HG03442 (cell line): Measurements from ENCODE around the gene APP.
A peak's percentile ranks its signal among the peaks of the same experiment; 100 is the strongest.

Source experiments
- ATAC-seq: cut with Tn5 transposase; IDR thresholded peaks from one replicate; pipeline ENCODE4 v1.9.1; 2021; ENCODE audit warnings: mild to moderate bottlenecking, moderate library complexity; ENCODE audit not compliant: unreplicated experiment

The APP gene

DNA sequence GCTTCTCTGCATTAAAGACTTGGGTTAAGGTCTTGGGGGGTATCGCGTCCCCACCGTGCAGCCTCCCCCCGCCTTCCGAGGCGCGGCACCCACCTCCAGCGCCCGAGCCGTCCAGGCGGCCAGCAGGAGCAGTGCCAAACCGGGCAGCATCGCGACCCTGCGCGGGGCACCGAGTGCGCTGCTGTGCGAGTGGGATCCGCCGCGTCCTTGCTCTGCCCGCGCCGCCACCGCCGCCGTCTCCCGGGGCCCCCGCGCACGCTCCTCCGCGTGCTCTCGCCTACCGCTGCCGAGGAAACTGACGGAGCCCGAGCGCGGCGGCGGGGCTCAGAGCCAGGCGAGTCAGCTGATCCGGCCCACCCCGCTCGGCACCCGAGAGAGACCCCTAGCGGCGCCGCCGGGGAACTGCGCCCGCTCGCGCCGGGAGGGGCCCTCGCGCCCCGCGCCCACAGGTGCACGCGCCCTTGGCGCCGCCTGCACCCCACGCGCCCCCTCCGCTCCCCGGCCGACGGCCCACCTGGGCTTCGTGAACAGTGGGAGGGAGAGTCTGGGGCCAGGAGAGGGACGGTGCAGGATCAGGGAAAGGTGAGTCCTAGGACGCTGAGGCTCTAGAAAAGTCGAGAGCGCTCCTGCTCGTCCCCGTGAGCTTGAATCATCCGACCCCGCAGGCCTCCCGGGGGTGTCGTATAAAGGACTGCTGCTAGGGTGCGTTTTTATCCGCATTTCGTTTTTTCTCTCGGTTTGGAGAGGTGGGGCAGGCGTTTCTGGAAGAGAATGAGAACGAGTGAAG, at the start of gene APP:
Gene APP, minus strand, starts transcription at position 300 of the 787 bp plus-strand sequence. Its CDS starts 150 bp downstream, at position 150.
- peak; percentile 65 for ATAC-seq

DNA sequence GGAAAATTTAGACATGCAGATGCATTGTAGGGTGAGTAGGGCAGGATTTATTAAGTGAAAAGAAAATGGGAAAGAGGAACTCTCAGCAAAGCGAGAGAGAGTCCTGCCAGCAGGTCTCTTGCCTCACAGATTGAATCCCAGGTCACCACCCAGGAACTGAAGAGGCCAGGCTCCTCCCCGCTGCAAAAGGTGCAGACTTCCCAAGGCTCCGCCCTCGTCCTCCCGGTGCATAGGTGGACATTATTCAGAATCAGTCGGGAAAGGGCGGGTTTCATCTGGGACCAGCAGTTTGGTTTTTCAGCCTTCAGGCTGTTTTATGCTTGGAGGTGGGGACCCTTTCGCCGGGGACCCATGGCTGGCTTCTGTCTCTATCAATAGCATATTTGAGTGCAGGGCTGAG, 41.6 kb upstream of the APP start:
- ATAC-seq = no peak

DNA sequence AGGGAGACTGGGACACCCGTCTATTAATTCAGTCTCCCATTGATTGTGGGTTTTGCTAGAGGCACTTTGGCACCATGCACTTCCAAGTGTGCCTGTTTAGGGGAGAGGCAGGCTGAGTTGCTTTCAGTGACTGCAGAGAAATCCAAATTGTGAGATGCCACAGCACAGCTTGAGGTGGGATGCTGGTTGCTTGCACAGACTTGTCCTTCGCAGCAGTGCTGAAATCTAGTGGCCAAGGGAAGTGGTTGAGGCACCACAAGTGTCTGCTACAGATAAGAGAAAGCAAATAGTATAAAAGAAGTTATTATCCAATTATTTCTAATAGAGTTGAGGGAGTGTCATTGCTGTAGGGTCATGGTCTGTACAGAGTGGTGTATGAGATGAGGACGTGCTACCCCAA, 40.0 kb upstream of the APP start:
- no peak for ATAC-seq

DNA sequence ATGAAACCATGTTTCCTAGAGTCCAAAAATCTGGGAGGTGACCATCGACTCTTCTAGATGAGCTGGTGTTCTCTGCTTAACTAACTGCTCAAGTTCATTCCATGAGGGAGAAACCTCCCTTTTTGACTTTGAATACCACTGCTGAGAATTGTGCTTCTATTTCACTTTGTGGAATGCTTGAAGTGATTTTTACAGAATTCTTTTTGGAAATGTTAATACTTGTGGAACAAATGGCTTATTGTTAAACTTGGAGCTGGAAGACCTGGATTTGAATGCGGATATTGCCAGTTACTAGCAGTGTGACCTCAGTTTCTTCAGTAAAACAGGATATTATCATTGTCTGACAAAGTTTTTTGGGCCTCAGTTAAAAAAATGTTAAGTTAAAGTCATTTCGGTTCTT, 36.5 kb upstream of the APP start:
- ATAC-seq = no peak

DNA sequence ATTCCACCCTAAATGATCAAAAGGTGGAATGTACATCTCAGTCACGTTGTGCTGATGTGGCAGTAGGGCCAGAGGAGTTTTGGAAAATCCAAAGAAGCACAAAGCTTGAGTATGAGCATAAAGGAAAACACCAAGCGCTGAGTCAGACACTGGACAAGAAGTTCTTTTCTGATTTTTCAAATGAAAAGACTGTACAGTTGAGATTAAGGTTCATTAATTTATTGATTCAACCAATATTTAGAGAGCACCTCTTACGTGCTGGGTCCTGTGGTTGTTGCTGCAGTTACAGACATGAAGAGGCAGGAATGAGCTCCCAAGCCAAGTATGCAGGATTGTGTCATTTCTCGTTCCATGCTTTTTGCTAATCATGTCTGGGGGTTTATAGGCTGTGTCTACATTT, 28.9 kb upstream of the APP start:
- no peak for ATAC-seq

DNA sequence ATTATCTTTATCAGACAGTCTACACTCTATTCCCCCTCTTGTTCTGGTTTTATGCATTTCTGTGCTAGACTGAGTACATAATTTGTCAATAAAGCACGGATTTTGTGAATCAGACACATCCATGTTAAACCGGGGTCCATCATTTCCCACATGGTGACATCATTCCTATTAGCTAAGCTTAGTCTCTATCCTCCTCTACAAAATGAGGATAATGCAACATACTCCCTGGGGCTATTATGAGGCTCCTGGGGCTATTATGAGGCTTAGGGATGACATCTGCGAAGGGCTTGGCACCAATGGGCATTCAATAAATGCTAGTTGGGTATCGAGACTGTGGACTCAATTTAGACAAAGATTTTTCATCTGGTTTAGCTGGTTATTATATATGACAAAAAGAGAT, 25.1 kb upstream of the APP start:
- ATAC-seq = no peak

DNA sequence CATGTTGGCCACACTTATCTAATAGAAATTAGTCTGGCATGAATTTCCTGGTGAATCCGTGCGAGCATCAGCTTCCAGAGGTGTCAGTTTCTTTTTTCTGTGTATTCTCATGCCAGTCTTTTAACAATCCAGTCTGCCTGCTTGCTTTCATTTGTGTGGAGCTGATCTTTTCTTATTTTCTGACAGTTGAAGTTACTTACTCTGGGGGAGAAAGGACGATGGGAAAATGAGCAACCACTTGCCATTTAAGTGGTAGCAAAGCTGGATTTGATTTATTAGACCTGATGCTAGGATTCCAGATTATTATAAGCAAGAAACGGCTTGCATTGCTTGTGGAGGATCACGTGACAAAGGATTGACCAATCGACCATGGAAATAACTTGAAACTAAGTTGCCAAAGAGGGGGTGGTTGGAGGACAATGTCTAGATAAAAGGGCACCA, 24.3 kb upstream of the APP start:
- no peak for ATAC-seq

DNA sequence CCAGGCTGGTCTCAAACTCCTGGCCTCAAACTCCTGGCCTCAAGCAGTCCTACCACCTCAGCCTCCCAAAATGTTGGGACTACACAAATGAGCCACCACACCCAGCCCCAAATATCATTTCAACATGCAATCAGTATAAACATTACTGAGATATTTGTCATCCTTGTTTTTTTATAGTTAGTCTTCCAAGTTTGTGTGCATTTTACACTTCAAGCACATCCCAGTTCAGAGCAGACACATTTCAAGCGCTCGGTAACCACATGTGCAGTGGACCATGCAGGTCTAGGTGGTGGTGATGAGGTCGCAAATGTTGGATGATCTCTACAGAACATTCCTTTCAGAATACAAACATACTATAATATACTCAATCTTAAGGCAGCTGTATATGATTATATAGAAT, 23.8 kb upstream of the APP start:
- ATAC-seq = no peak

DNA sequence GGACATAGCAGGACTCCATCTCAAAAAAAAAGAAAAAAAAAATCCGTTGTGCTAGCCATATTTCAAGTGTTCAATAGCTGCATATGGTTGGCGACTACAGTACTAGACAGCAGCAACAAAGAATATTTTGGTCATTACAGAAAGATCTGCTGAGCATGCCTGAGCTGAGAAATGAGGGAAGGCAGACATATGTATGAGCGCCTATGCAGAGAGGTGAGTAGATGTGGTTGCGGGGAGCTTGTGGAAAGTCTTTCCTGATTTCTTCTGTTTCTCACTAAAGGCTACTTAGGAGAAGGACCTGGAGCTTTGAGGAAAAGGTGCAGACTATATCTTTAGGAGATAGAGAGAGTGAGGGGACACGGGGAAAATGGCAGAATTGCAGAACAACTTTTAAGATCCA, 21.0 kb upstream of the APP start:
- no peak for ATAC-seq

DNA sequence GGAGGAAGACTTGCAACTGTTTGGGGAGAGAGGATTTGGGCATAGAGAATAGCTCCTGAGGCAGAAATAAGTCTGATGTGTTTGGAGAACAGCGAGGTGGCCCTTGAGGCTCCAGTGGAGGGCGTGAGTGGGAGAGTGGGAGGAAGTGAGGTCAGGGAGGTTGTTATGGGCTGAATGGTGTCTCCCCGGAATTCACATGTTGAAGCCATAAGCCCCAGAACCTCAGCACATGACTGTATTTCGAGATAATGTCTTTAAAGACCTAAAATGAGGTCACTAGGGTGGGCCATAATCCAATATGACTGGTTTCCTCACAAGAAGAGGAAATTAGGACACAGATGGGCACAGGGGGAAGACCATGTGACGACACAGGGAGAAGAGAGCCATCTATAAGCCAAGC, 17.9 kb upstream of the APP start:
- ATAC-seq = no peak

DNA sequence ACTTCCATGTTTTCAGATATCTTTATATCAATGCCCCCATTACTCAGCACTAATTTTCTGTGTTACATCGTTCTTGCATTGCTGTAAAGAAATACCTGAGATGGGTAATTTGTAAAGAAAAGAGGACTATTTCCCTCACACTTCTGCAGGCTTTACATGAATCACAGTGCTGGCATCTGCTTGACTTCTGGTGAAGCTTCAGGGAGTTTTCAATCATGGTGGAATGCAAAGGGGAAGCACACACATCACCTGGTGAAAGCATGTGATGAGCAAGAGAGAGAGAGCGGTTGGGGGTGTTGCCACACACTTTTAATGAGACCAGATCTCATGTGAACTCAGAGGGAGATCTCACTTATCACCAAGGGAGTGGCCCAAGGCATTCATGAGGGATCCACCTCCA, 14.9 kb upstream of the APP start:
- ATAC-seq = no peak

DNA sequence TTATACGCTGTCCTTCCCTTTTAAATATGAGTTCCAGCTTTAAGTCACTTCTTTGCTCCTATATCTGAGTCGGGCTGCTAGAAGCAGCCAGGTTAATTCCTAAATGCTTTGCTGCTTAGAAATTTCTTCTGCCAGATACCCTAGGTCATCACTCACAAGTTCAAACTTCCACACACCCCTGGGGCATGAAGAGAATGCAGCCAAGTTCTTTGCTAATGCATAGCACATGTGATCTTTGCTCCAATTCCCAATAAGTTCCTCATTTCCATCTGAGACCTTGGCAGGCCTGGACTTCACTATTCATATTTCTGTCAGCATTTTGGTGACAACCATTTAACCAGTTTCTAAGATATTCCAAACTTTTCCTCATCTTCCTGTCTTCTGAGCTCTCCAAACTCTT, 14.5 kb upstream of the APP start:
- no peak for ATAC-seq

DNA sequence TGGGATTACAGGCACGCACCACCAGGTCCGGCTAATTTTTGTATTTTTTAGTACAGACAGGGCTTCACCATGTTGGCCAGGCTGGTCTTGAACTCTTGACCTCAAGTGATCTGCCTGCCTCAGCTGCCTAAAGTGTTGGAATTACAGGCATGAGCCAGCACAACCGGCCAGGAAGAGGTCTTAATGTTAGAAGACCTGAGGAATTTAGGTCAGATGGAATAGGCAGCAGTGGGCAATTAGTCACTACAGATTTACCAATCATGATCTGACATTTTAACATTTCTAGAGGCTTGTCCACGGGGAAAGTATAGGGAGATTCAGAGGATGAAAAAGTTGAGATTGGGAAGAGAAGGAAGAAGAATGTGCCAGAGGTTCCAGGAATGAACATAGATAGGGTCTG, 8.9 kb upstream of the APP start:
- ATAC-seq = no peak

DNA sequence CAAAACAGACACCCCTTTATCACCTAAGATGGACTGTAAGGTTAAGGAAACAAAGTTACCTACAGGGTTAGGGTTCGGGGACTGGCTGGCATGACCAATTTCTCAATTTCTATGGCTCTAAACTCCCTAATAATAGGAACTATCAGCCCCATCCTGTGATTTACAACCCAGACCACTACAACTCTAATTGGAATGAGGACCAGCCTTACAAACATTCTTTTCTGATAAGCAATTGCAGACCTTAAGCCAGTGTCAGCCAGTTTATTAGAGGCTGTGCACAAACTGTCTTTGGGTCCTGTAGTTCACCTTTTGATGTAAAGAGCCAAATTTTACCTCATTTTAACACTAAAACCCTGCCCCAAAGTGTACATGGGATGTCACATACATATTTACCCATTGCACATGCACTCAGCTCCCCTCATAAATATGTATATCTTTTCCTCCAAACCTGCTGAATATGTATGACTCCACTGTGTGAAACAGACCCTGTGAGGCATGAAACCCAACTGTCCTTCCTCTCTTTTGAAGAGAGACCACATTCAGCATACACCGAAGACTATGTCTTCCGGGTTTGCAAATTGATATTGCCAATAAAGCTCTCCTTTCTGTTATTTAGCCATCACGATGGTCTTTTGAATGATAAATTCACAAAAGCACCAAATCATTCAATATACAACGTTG, 7.3 kb upstream of the APP start:
- ATAC-seq = peak; percentile 83

DNA sequence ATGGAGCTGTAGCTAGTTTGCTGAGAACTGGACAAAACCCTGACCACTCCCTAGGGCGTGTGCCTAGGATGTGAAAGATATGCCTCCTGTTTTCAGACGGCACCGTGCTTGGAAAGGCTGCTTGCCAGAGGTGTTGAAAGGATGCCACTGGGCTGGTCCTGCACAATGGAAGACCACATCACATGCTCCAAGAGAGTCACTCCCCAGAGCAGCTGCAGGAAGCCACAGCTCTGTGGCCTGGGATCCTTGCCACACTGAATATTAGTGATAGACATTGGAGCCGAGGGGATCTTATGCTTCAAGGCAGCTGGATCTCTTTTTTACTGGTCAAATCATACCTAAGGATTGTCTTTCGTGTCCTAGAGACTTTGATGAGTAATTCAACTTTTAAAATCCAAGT, 6.6 kb upstream of the APP start:
- ATAC-seq = no peak

DNA sequence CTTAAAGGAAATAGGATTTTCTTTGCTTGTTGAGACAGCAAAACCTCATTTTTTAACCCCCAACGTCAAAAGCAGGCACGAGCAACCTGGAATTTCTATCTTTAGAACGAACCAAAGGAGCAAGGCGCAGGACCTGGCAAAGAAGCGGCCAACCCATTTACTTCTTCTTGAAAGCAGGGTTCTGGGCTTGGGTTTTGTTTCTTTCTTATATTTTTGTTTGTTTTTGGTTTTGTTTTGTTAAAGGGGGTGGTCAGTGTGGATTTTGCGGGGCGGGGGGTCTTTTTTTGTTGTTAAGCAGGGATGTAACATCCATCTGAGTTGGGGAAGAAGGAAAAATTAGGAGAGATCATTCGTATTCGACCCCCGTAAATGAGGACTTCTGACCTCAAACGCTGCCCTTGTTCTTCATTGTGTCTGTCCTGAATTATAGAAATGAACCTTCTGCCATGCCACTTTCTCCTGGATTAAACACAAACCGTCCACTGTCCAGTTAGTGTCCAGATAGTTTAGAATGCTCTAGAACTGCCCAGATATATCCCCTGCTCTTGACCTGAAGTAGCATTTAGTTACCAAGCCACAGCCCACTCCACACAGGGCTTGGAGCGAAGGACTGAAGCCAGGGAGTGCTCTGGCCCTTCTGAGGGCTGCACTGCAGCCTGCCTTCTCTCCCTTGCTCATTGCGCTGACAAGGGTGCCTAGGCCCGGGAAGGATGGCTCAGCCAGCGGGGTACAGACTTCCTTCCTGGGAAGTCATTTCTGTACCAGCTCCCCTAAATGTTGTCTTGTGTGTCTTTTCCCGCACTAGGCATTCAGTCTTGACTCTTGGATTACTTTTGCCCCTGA, 909 bp upstream of the APP start:
- ATAC-seq = no peak

DNA sequence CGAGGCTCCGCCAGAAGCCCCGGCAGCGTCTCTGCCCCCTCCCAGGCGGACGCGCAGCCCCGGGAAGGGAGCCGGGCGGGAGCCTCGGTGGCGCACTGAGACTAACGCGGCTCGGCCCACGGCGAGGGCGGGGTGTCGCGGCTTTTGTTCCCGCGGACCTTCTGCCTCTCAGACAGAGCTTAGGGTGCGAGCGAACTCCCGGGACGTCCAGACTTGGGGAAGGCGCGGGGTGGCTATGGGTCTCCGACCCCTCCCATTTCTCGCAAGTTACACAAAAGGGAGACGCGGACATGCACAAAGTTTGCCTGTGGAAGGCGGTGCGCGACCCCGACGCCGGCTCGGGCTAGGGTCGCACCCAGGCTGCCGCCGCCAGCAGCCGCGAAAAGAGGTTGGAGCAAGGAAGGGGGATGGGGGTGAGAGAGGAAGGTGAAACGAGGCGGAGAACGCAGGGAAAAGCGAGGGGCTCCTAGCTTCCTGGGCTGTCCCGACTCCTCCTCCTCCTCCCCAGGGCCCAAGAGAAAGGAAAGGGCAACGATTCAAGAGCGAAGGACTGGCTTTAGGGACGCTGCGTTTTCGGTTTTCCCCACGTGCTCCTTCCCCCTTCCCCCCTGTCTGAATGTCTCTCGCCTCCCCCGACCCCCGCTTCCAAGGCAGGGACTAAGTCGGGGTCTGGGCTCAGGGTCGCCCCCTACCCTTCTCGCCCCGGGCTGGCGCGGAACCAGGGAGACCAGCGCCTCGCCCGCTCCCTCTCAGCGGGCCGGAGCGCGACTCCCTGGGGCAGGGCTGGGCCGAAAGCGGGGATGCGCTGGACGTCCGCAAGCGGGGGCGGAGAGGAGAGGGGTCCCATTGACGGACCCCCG, 729 bp downstream of the APP start:
- peak; percentile 24 for ATAC-seq

DNA sequence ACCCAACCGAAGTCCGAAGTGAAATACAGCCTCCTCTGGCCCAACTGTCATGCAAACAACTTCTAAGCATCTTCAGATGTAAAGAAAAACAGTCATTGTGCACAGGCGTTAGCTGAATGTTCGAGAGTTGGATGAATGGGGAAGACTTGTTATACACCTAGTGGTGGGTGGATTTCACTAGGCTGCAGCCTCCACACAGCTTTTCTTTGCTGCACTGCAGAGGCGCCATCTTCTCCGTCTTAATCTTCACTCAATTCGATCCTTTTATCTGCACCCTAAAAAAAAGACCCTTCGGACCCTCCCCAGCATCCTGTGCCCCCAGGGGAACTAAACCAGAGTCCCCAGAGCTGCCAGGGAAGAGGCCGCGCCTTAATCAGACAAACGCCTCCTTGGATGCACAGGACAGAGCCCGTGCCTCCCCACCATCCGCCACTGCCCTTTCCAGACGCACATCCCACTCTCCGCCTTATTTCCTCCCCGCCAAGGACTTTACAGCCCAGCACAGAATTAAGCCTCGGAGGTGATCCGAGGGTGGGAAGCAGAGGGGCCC, 1.4 kb downstream of the APP start:
- ATAC-seq = peak; percentile 57

DNA sequence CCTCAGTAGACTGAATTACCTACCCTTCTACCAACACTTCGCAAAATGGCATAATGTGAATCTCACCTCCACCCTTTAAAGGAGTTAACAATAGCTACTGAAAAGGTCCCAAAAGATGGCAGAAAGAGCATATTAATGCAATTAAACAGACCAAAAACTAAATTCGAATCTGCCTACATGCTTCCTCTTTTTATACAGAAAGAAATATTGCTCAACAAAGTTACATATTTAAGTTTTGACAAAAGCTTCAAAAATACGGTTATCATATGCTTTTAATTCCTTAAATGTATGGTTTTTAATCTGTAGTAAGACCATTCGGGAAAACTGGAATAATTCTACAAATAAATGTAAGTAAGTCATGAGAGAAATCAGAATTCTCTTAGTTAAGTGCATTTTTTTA, 2.2 kb downstream of the APP start:
- no peak for ATAC-seq

DNA sequence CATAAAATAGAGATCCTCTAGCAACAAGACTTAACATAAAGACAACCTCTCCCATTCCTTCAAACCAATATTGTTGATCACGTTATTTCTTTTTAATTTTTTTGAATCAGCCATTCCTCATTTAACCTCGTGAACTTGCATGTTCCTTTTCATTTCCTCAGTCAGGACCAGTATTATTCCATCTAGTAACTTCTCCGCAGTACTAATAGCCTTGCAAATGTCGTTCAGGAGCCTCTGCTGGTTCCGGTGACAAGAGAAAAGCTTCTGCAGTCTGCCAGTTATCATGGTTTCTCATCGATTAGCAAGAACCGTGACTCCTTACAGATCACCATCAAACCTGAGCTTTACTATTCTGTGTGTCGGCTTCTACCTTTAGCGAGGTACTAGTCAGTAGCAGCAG, 3.0 kb downstream of the APP start:
- no peak for ATAC-seq
